ENCODE results near the gene PWP1. TPM values are rescaled to one million over a fixed set of nuclear protein-coding genes. Genes with fewer than 3 reads are reported as not detected.

The PWP1 gene
- 38.1 TPM for total RNA-seq

GRCh38 chr12:107685360-107686248, at the start of gene PWP1:
PWP1 (plus strand) TSS chr12:107685799; CDS start chr12:107685900, 101 bp downstream.
- H3K4me3 ChIP-seq (ENCODE audit: low read length in 3 of 3): peak within 1 kb of the TSS; percentile 95 to 100 (median 97)
- H3K36me3 ChIP-seq (ENCODE audit: control insufficient read depth in 3 of 3, insufficient read depth in 3 of 3, low read length in 3 of 3): peaks cover 18 to 23% (median 21%) of the 10 kb centered on the region in 3 donors
- H3K27ac ChIP-seq (ENCODE audit: low read depth, low read length): peak within 1 kb of the TSS; percentile 58
- no peaks in the 10 kb centered on the region for H3K9me3 ChIP-seq (ENCODE audit: control insufficient read depth in 3 of 3, low read length in 3 of 3)
- H3K27me3 ChIP-seq (ENCODE audit: control insufficient read depth in 3 of 3, insufficient read depth in 3 of 3, low read length in 3 of 3): peaks cover 0 to 5% (median 0%) of the 10 kb centered on the region in 3 donors
- peak within 1 kb of the TSS; percentile 95 to 100 (median 96) for H3K9ac ChIP-seq (ENCODE audit: low read depth in 1 of 3, low read length in 3 of 3)
- peaks cover 9 to 19% (median 10%) of the 10 kb centered on the region in 3 donors for H3K4me1 ChIP-seq (ENCODE audit: control insufficient read depth in 3 of 3, insufficient read depth in 3 of 3, low read length in 3 of 3)

GRCh38 chr12:107641154-107641553, 44.4 kb upstream of the PWP1 start:
- H3K9me3 ChIP-seq (ENCODE audit: control insufficient read depth in 3 of 3, low read length in 3 of 3): no peaks in the 10 kb centered on the region
- H3K27ac ChIP-seq (ENCODE audit: low read depth, low read length): no peak overlapping the region
- H3K36me3 ChIP-seq (ENCODE audit: control insufficient read depth in 3 of 3, insufficient read depth in 3 of 3, low read length in 3 of 3): no peaks in the 10 kb centered on the region
- no peak overlapping the region for H3K9ac ChIP-seq (ENCODE audit: low read depth in 1 of 3, low read length in 3 of 3)
- H3K27me3 ChIP-seq (ENCODE audit: control insufficient read depth in 3 of 3, insufficient read depth in 3 of 3, low read length in 3 of 3): no peaks in the 10 kb centered on the region
- peaks cover 0 to 6% (median 6%) of the 10 kb centered on the region in 3 donors for H3K4me1 ChIP-seq (ENCODE audit: control insufficient read depth in 3 of 3, insufficient read depth in 3 of 3, low read length in 3 of 3)
- no peak overlapping the region for H3K4me3 ChIP-seq (ENCODE audit: low read length in 3 of 3)

GRCh38 chr12:107642240-107642639, 43.4 kb upstream of the PWP1 start:
- H3K9ac ChIP-seq (ENCODE audit: low read depth in 1 of 3, low read length in 3 of 3): no peak overlapping the region
- no peaks in the 10 kb centered on the region for H3K9me3 ChIP-seq (ENCODE audit: control insufficient read depth in 3 of 3, low read length in 3 of 3)
- peaks cover 4 to 10% (median 6%) of the 10 kb centered on the region in 3 donors for H3K4me1 ChIP-seq (ENCODE audit: control insufficient read depth in 3 of 3, insufficient read depth in 3 of 3, low read length in 3 of 3)
- no peak overlapping the region for H3K4me3 ChIP-seq (ENCODE audit: low read length in 3 of 3)
- no peaks in the 10 kb centered on the region for H3K36me3 ChIP-seq (ENCODE audit: control insufficient read depth in 3 of 3, insufficient read depth in 3 of 3, low read length in 3 of 3)
- no peak overlapping the region for H3K27ac ChIP-seq (ENCODE audit: low read depth, low read length)
- no peaks in the 10 kb centered on the region for H3K27me3 ChIP-seq (ENCODE audit: control insufficient read depth in 3 of 3, insufficient read depth in 3 of 3, low read length in 3 of 3)

DNA sequence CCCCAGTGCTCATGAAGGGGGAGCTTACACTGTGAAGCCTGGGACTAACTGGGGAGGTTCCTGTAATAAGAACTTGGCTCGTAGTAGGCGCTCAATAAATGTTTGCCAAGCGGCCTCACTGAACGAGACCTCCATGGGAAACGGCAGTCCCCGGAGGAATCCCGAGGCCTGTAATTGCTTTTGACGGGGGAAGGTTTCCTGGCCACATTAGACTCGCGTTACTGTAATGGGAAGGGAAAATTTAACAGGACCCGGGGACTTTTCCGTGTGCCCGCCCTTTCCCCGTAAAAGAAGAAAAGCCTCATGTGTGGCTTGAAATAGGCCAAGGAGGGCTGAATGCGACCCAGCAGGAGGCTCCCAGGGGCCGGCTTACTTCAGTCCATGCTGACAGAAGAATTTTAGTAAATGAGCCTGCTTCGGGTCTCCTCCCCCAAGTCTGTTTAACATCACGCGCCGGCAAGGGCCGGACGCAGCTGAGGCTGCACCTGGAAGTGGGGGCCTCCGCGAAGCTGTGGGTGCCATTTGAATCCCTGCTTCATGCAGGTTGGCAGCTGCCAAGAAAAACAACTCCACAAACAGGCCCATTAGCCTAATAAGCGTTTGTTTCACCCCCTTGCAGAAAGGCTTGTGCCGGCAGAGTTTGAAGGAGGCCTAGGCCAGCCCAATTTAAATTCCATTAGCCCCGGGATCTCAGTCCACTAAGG, 39.8 kb upstream of the PWP1 start:
- peaks cover 4 to 13% (median 8%) of the 10 kb centered on the region in 3 donors for H3K4me1 ChIP-seq (ENCODE audit: control insufficient read depth in 3 of 3, insufficient read depth in 3 of 3, low read length in 3 of 3)
- peaks cover 0 to 5% (median 0%) of the 10 kb centered on the region in 3 donors for H3K27me3 ChIP-seq (ENCODE audit: control insufficient read depth in 3 of 3, insufficient read depth in 3 of 3, low read length in 3 of 3)
- H3K4me3 ChIP-seq (ENCODE audit: low read length in 3 of 3): no peak overlapping the region
- H3K9me3 ChIP-seq (ENCODE audit: control insufficient read depth in 3 of 3, low read length in 3 of 3): no peaks in the 10 kb centered on the region
- H3K36me3 ChIP-seq (ENCODE audit: control insufficient read depth in 3 of 3, insufficient read depth in 3 of 3, low read length in 3 of 3): no peaks in the 10 kb centered on the region
- peak overlapping the region in 1 of 3 donors; percentile 40 for H3K9ac ChIP-seq (ENCODE audit: low read depth in 1 of 3, low read length in 3 of 3)
- peak overlapping the region; percentile 44 for H3K27ac ChIP-seq (ENCODE audit: low read depth, low read length)

DNA sequence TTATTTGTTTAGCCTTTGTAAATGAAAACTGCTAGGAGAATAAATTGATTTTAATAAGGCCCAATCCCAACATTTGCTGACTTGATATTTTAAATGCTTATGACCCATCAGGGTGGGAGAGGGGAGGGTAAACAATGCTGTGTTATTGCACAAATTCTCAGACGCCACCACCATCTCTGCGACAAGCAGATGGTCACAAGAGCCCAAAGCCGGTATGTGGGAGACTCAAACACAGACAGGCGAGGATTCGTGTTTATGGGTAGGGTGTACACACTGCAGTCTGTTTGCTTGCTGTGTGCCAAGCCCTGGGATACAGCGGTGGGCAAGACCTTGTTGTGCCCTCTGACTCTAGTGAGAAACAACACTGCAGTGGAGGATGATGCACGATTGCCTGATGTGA, 39.2 kb upstream of the PWP1 start:
- Histone ChIP-seq H3K4me3 (ENCODE audit: low read length in 3 of 3) (no peak overlapping the region), H3K27ac (ENCODE audit: low read depth, low read length) (peak overlapping the region; percentile 44), H3K4me1 (ENCODE audit: control insufficient read depth in 3 of 3, insufficient read depth in 3 of 3, low read length in 3 of 3) (peaks cover 4 to 13% (median 8%) of the 10 kb centered on the region in 3 donors), H3K9ac (ENCODE audit: low read depth in 1 of 3, low read length in 3 of 3) (no peak overlapping the region), H3K27me3 (ENCODE audit: control insufficient read depth in 3 of 3, insufficient read depth in 3 of 3, low read length in 3 of 3) (peaks cover 0 to 9% (median 0%) of the 10 kb centered on the region in 3 donors), H3K36me3 (ENCODE audit: control insufficient read depth in 3 of 3, insufficient read depth in 3 of 3, low read length in 3 of 3) (no peaks in the 10 kb centered on the region), H3K9me3 (ENCODE audit: control insufficient read depth in 3 of 3, low read length in 3 of 3) (no peaks in the 10 kb centered on the region)

DNA sequence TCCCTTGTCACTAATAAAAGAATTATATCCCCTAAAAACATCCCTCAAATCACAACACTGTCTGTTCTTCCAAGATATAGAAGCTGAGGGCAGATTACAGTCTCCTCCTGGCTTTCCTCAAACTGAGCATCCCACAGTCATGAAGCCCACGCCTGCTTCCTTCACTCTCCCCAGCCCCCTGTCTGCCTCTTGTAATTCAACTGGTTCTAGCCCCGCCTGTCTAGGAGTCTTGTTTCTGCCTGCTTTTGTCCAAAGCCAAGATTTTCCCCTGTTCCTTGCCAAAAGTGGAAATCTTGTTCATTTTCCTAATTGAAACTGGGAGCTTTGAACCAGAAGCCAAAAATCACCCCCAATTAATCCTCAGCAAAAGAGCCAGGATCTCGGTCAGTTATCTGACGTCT, 35.9 kb upstream of the PWP1 start:
- Histone ChIP-seq H3K36me3 (ENCODE audit: control insufficient read depth in 3 of 3, insufficient read depth in 3 of 3, low read length in 3 of 3) (no peaks in the 10 kb centered on the region), H3K4me3 (ENCODE audit: low read length in 3 of 3) (no peak overlapping the region), H3K27me3 (ENCODE audit: control insufficient read depth in 3 of 3, insufficient read depth in 3 of 3, low read length in 3 of 3) (peaks cover 0 to 9% (median 2%) of the 10 kb centered on the region in 3 donors), H3K9me3 (ENCODE audit: control insufficient read depth in 3 of 3, low read length in 3 of 3) (no peaks in the 10 kb centered on the region), H3K9ac (ENCODE audit: low read depth in 1 of 3, low read length in 3 of 3) (no peak overlapping the region), H3K4me1 (ENCODE audit: control insufficient read depth in 3 of 3, insufficient read depth in 3 of 3, low read length in 3 of 3) (peaks cover 4 to 13% (median 8%) of the 10 kb centered on the region in 3 donors), H3K27ac (ENCODE audit: low read depth, low read length) (no peak overlapping the region)

DNA sequence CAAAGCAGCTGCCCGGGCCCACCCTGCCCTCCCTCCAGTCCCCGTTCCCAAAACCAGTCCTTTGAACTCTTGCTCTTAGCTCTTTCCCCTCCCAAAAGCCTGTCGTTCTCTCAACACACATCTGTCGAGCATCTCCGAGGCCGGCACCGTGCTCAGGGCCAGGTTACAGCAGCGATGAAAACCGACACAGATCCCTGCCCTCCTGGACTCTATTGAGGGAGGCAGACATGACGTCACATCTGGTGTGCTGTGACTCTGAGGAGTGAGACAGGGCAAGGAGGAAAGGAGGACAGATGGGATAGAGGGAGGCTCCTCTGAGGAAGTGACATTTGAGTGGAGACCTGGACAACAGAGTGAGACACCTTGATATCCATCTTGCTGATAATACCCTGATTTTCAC, 34.6 kb upstream of the PWP1 start:
- H3K4me3 ChIP-seq (ENCODE audit: low read length in 3 of 3): no peak overlapping the region
- H3K4me1 ChIP-seq (ENCODE audit: control insufficient read depth in 3 of 3, insufficient read depth in 3 of 3, low read length in 3 of 3): peaks cover 4 to 8% (median 4%) of the 10 kb centered on the region in 3 donors
- no peak overlapping the region for H3K27ac ChIP-seq (ENCODE audit: low read depth, low read length)
- no peaks in the 10 kb centered on the region for H3K36me3 ChIP-seq (ENCODE audit: control insufficient read depth in 3 of 3, insufficient read depth in 3 of 3, low read length in 3 of 3)
- no peak overlapping the region for H3K9ac ChIP-seq (ENCODE audit: low read depth in 1 of 3, low read length in 3 of 3)
- no peaks in the 10 kb centered on the region for H3K9me3 ChIP-seq (ENCODE audit: control insufficient read depth in 3 of 3, low read length in 3 of 3)
- peaks cover 0 to 9% (median 2%) of the 10 kb centered on the region in 3 donors for H3K27me3 ChIP-seq (ENCODE audit: control insufficient read depth in 3 of 3, insufficient read depth in 3 of 3, low read length in 3 of 3)

GRCh38 chr12:107651571-107652449, 33.8 kb upstream of the PWP1 start:
- Histone ChIP-seq H3K27me3 (ENCODE audit: control insufficient read depth in 3 of 3, insufficient read depth in 3 of 3, low read length in 3 of 3) (peaks cover 0 to 9% (median 2%) of the 10 kb centered on the region in 3 donors), H3K4me1 (ENCODE audit: control insufficient read depth in 3 of 3, insufficient read depth in 3 of 3, low read length in 3 of 3) (peaks cover 0 to 3% (median 2%) of the 10 kb centered on the region in 3 donors), H3K9me3 (ENCODE audit: control insufficient read depth in 3 of 3, low read length in 3 of 3) (no peaks in the 10 kb centered on the region), H3K9ac (ENCODE audit: low read depth in 1 of 3, low read length in 3 of 3) (no peak overlapping the region), H3K27ac (ENCODE audit: low read depth, low read length) (no peak overlapping the region), H3K4me3 (ENCODE audit: low read length in 3 of 3) (no peak overlapping the region), H3K36me3 (ENCODE audit: control insufficient read depth in 3 of 3, insufficient read depth in 3 of 3, low read length in 3 of 3) (no peaks in the 10 kb centered on the region)

DNA sequence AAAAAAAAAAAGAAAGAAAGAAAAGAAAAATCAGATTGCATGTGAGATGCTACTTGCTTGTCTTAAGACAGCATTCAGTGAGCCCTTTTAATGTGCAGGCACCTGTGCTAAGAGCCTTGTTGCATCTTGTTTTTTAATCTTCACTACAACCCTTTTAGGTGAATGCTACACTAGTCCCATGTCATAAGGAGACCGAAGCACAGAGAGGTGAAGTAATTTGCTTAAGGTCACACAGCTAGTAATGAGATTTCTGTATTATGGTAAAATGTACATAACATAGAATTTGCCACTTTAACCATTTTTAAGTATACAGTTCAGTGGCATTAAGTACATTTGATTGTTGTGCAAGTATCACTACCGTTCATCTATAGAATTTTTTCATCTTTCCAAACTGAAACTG, 32.1 kb upstream of the PWP1 start:
- H3K27me3 ChIP-seq (ENCODE audit: control insufficient read depth in 3 of 3, insufficient read depth in 3 of 3, low read length in 3 of 3): peaks cover 0 to 9% (median 2%) of the 10 kb centered on the region in 3 donors
- H3K36me3 ChIP-seq (ENCODE audit: control insufficient read depth in 3 of 3, insufficient read depth in 3 of 3, low read length in 3 of 3): no peaks in the 10 kb centered on the region
- H3K4me1 ChIP-seq (ENCODE audit: control insufficient read depth in 3 of 3, insufficient read depth in 3 of 3, low read length in 3 of 3): peaks cover 0 to 3% (median 2%) of the 10 kb centered on the region in 3 donors
- no peak overlapping the region for H3K4me3 ChIP-seq (ENCODE audit: low read length in 3 of 3)
- no peaks in the 10 kb centered on the region for H3K9me3 ChIP-seq (ENCODE audit: control insufficient read depth in 3 of 3, low read length in 3 of 3)
- no peak overlapping the region for H3K9ac ChIP-seq (ENCODE audit: low read depth in 1 of 3, low read length in 3 of 3)
- no peak overlapping the region for H3K27ac ChIP-seq (ENCODE audit: low read depth, low read length)

All from skeletal muscle tissue (tissue), 4 donors.